ENCODE results near the gene PCYT2. TPM values are rescaled to one million over a fixed set of nuclear protein-coding genes. Genes with fewer than 3 reads are reported as not detected.

The PCYT2 gene
- total RNA-seq, 6 experiments from 2014 or later = 63.5 to 103 (median 89.3) TPM

GRCh38 chr17:81934098-81934757 lies 23.0 kb upstream of the PCYT2 start:
- no peaks in the 10 kb centered on the region for H3K27me3 ChIP-seq
- WGBS (ENCODE audit: insufficient coverage, low coverage, low lambda C conversion rate, missing lambda C conversion rate) = no CpG with 5 or more reads among the region's 23 CpGs
- intact Hi-C loops (cut with DNase I) = no loop called here
- no peak overlapping the region for H3K4me3 ChIP-seq
- no peak overlapping the region for H3K27ac ChIP-seq
- no peaks in the 10 kb centered on the region for H3K36me3 ChIP-seq
- TF ChIP-seq CTCF (IDR thresholded peaks at IDR 0.05) (no peak), POLR2A (IDR thresholded peaks at IDR 0.05) (no peak)
- ATAC-seq = no peak
- no peaks in the 10 kb centered on the region for H3K9me3 ChIP-seq
- peaks cover 0 to 11% (median 3%) of the 10 kb centered on the region in 4 donors for H3K4me1 ChIP-seq
- DNase-seq = peak in 1 of 3 donors; percentile 50

GRCh38 chr17:81933178-81933699 lies 22.0 kb upstream of the PCYT2 start:
- no peaks in the 10 kb centered on the region for H3K9me3 ChIP-seq
- 80% methylated on average over 5 of the region's 14 CpGs for WGBS (ENCODE audit: insufficient coverage, low coverage, low lambda C conversion rate, missing lambda C conversion rate)
- no peak for TF ChIP-seq CTCF (IDR thresholded peaks at IDR 0.05)
- TF ChIP-seq POLR2A (IDR thresholded peaks at IDR 0.05) = no peak
- no peak overlapping the region for H3K27ac ChIP-seq
- DNase-seq (peak in 1 of 3 donors; percentile 43), ATAC-seq (no peak)
- no peaks in the 10 kb centered on the region for H3K36me3 ChIP-seq
- intact Hi-C loops (cut with DNase I) = no loop called here
- H3K4me1 ChIP-seq = peaks cover 0 to 13% (median 3%) of the 10 kb centered on the region in 4 donors
- H3K4me3 ChIP-seq = no peak overlapping the region
- H3K27me3 ChIP-seq = no peaks in the 10 kb centered on the region

- H3K4me3 ChIP-seq = no peak overlapping the region
- TF ChIP-seq CTCF (IDR thresholded peaks at IDR 0.05) (no peak), POLR2A (IDR thresholded peaks at IDR 0.05) (no peak)
- intact Hi-C loops (cut with DNase I) = no loop called here
- no peaks in the 10 kb centered on the region for H3K36me3 ChIP-seq
- ATAC-seq = no peak
- no peaks in the 10 kb centered on the region for H3K9me3 ChIP-seq
- H3K27ac ChIP-seq = no peak overlapping the region
- 72% methylated on average over 6 of the region's 9 CpGs for WGBS (ENCODE audit: insufficient coverage, low coverage, low lambda C conversion rate, missing lambda C conversion rate)
- peak in 1 of 3 donors; percentile 56 for DNase-seq
- peaks cover 0 to 17% (median 3%) of the 10 kb centered on the region in 4 donors for H3K4me1 ChIP-seq
- H3K27me3 ChIP-seq = no peaks in the 10 kb centered on the region
These were observed 21.3 kb upstream of the PCYT2 start for GRCh38 chr17:81932333-81932983.

- Histone ChIP-seq H3K27ac (no peak overlapping the region), H3K4me1 (peaks cover 0 to 11% (median 2%) of the 10 kb centered on the region in 4 donors), H3K9me3 (no peaks in the 10 kb centered on the region), H3K36me3 (no peaks in the 10 kb centered on the region), H3K27me3 (no peaks in the 10 kb centered on the region), H3K4me3 (no peak overlapping the region)
- peak in 1 of 3 donors; percentile 48 for DNase-seq
- 27% methylated on average over 6 of the region's 15 CpGs for WGBS (ENCODE audit: insufficient coverage, low coverage, low lambda C conversion rate, missing lambda C conversion rate)
- no peak for ATAC-seq
- intact Hi-C loops (cut with DNase I) = no loop called here
- no peak for TF ChIP-seq CTCF (IDR thresholded peaks at IDR 0.05)
- TF ChIP-seq POLR2A (IDR thresholded peaks at IDR 0.05) = no peak
These were observed 20.5 kb upstream of the PCYT2 start for GRCh38 chr17:81931557-81932332.

All from right lobe of liver (tissue), 6 donors.